ENCODE measurements around the gene BET1. TPM values are rescaled to one million over a fixed set of nuclear protein-coding genes. Genes with fewer than 3 reads are reported as not detected.

Gene BET1
- total RNA-seq, 1 donor from 2014 or later, result 22.3 TPM

GRCh38 chr7:93968911-93969620 is 35.1 kb downstream of the BET1 start:
- intact Hi-C loops (cut with micrococcal nuclease), result no loop called here
- no peaks in the 10 kb centered on the region for H3K4me1 Mint-ChIP-seq (ENCODE audit: low read depth)
- no peaks in the 10 kb centered on the region for H3K9me3 Mint-ChIP-seq
- no peaks in the 10 kb centered on the region for H3K27me3 Mint-ChIP-seq (ENCODE audit: low read depth)
- no peak overlapping the region for H3K4me3 Mint-ChIP-seq (ENCODE audit: low read depth)
- no peaks in the 10 kb centered on the region for H3K36me3 Mint-ChIP-seq (ENCODE audit: low read depth)
- DNase-seq (ENCODE audit: low spot score), result no peak
- no peak overlapping the region for H3K27ac Mint-ChIP-seq

GRCh38 chr7:93964813-93965212 is 39.3 kb downstream of the BET1 start:
- Mint-ChIP-seq H3K27ac (no peak overlapping the region), H3K27me3 (ENCODE audit: low read depth) (no peaks in the 10 kb centered on the region), H3K36me3 (ENCODE audit: low read depth) (no peaks in the 10 kb centered on the region), H3K4me1 (ENCODE audit: low read depth) (no peaks in the 10 kb centered on the region), H3K4me3 (ENCODE audit: low read depth) (no peak overlapping the region), H3K9me3 (no peaks in the 10 kb centered on the region)
- intact Hi-C loops (cut with micrococcal nuclease), result no loop called here
- no peak for DNase-seq (ENCODE audit: low spot score)

- intact Hi-C loops (cut with micrococcal nuclease), result no loop called here
- no peaks in the 10 kb centered on the region for H3K36me3 Mint-ChIP-seq (ENCODE audit: low read depth)
- H3K9me3 Mint-ChIP-seq, result no peaks in the 10 kb centered on the region
These were observed 39.9 kb downstream of the BET1 start for GRCh38 chr7:93964262-93964661.

GRCh38 chr7:93960986-93961385 is 43.2 kb downstream of the BET1 start:
- intact Hi-C loops (cut with micrococcal nuclease), result no loop called here
- peaks cover 2% of the 10 kb centered on the region for H3K27me3 Mint-ChIP-seq (ENCODE audit: low read depth)
- no peak overlapping the region for H3K27ac Mint-ChIP-seq
- H3K9me3 Mint-ChIP-seq, result no peaks in the 10 kb centered on the region
- no peaks in the 10 kb centered on the region for H3K36me3 Mint-ChIP-seq (ENCODE audit: low read depth)
- no peaks in the 10 kb centered on the region for H3K4me1 Mint-ChIP-seq (ENCODE audit: low read depth)
- no peak for DNase-seq (ENCODE audit: low spot score)
- no peak overlapping the region for H3K4me3 Mint-ChIP-seq (ENCODE audit: low read depth)

More at GRCh38 chr7:93964262-93964661, 39.9 kb downstream of the BET1 start:
- Mint-ChIP-seq H3K4me1 (ENCODE audit: low read depth) (no peaks in the 10 kb centered on the region), H3K27me3 (ENCODE audit: low read depth) (no peaks in the 10 kb centered on the region), H3K4me3 (ENCODE audit: low read depth) (no peak overlapping the region), H3K27ac (no peak overlapping the region)
- DNase-seq (ENCODE audit: low spot score), result no peak

- no peaks in the 10 kb centered on the region for H3K4me1 Mint-ChIP-seq (ENCODE audit: low read depth)
- no peaks in the 10 kb centered on the region for H3K36me3 Mint-ChIP-seq (ENCODE audit: low read depth)
- peaks cover 2% of the 10 kb centered on the region for H3K27me3 Mint-ChIP-seq (ENCODE audit: low read depth)
- no peak for DNase-seq (ENCODE audit: low spot score)
- H3K27ac Mint-ChIP-seq, result no peak overlapping the region
- H3K4me3 Mint-ChIP-seq (ENCODE audit: low read depth), result no peak overlapping the region
- intact Hi-C loops (cut with micrococcal nuclease), result no loop called here
- no peaks in the 10 kb centered on the region for H3K9me3 Mint-ChIP-seq
These were observed 45.5 kb downstream of the BET1 start for GRCh38 chr7:93958651-93959050.

GRCh38 chr7:93958216-93958615 is 45.9 kb downstream of the BET1 start:
- intact Hi-C loops (cut with micrococcal nuclease), result no loop called here
- Mint-ChIP-seq H3K27ac (no peak overlapping the region), H3K4me3 (ENCODE audit: low read depth) (no peak overlapping the region), H3K27me3 (ENCODE audit: low read depth) (peaks cover 2% of the 10 kb centered on the region), H3K4me1 (ENCODE audit: low read depth) (no peaks in the 10 kb centered on the region), H3K36me3 (ENCODE audit: low read depth) (no peaks in the 10 kb centered on the region), H3K9me3 (no peaks in the 10 kb centered on the region)
- no peak for DNase-seq (ENCODE audit: low spot score)

- intact Hi-C loops (cut with micrococcal nuclease), result no loop called here
- Mint-ChIP-seq H3K4me3 (ENCODE audit: low read depth) (no peak overlapping the region), H3K36me3 (ENCODE audit: low read depth) (no peaks in the 10 kb centered on the region), H3K9me3 (no peaks in the 10 kb centered on the region), H3K27me3 (ENCODE audit: low read depth) (peaks cover 2% of the 10 kb centered on the region), H3K4me1 (ENCODE audit: low read depth) (no peaks in the 10 kb centered on the region), H3K27ac (no peak overlapping the region)
- DNase-seq (ENCODE audit: low spot score), result no peak
These were observed 46.4 kb downstream of the BET1 start for GRCh38 chr7:93957767-93958166.

GRCh38 chr7:93955304-93955703 is 48.9 kb downstream of the BET1 start:
- Mint-ChIP-seq H3K9me3 (no peaks in the 10 kb centered on the region), H3K4me1 (ENCODE audit: low read depth) (no peaks in the 10 kb centered on the region), H3K27ac (no peak overlapping the region), H3K27me3 (ENCODE audit: low read depth) (peaks cover 2% of the 10 kb centered on the region), H3K4me3 (ENCODE audit: low read depth) (no peak overlapping the region), H3K36me3 (ENCODE audit: low read depth) (no peaks in the 10 kb centered on the region)
- intact Hi-C loops (cut with micrococcal nuclease), result no loop called here
- no peak for DNase-seq (ENCODE audit: low spot score)

GRCh38 chr7:93949423-93949822 is 54.7 kb downstream of the BET1 start:
- intact Hi-C loops (cut with micrococcal nuclease), result no loop called here
- DNase-seq (ENCODE audit: low spot score), result no peak
- no peaks in the 10 kb centered on the region for H3K4me1 Mint-ChIP-seq (ENCODE audit: low read depth)
- no peaks in the 10 kb centered on the region for H3K36me3 Mint-ChIP-seq (ENCODE audit: low read depth)
- no peak overlapping the region for H3K4me3 Mint-ChIP-seq (ENCODE audit: low read depth)
- no peaks in the 10 kb centered on the region for H3K9me3 Mint-ChIP-seq
- H3K27me3 Mint-ChIP-seq (ENCODE audit: low read depth), result peaks cover 2% of the 10 kb centered on the region
- H3K27ac Mint-ChIP-seq, result no peak overlapping the region

- Mint-ChIP-seq H3K9me3 (no peaks in the 10 kb centered on the region), H3K27ac (no peak overlapping the region), H3K4me3 (ENCODE audit: low read depth) (no peak overlapping the region), H3K36me3 (ENCODE audit: low read depth) (no peaks in the 10 kb centered on the region), H3K27me3 (ENCODE audit: low read depth) (peaks cover 4% of the 10 kb centered on the region), H3K4me1 (ENCODE audit: low read depth) (no peaks in the 10 kb centered on the region)
- DNase-seq (ENCODE audit: low spot score), result no peak
- intact Hi-C loops (cut with micrococcal nuclease), result no loop called here
These were observed 55.3 kb downstream of the BET1 start for GRCh38 chr7:93948873-93949272.

GRCh38 chr7:93948106-93948505 is 56.0 kb downstream of the BET1 start:
- Mint-ChIP-seq H3K36me3 (ENCODE audit: low read depth) (no peaks in the 10 kb centered on the region), H3K4me3 (ENCODE audit: low read depth) (no peak overlapping the region), H3K9me3 (no peaks in the 10 kb centered on the region), H3K4me1 (ENCODE audit: low read depth) (no peaks in the 10 kb centered on the region), H3K27ac (no peak overlapping the region), H3K27me3 (ENCODE audit: low read depth) (peaks cover 4% of the 10 kb centered on the region)
- DNase-seq (ENCODE audit: low spot score), result no peak
- intact Hi-C loops (cut with micrococcal nuclease), result no loop called here

- Mint-ChIP-seq H3K27ac (no peak overlapping the region), H3K4me1 (ENCODE audit: low read depth) (no peaks in the 10 kb centered on the region), H3K9me3 (no peaks in the 10 kb centered on the region), H3K27me3 (ENCODE audit: low read depth) (peaks cover 5% of the 10 kb centered on the region), H3K36me3 (ENCODE audit: low read depth) (no peaks in the 10 kb centered on the region), H3K4me3 (ENCODE audit: low read depth) (no peak overlapping the region)
- no peak for DNase-seq (ENCODE audit: low spot score)
- intact Hi-C loops (cut with micrococcal nuclease), result no loop called here
These were observed 58.2 kb downstream of the BET1 start for GRCh38 chr7:93945756-93946535.

GRCh38 chr7:93945083-93945482 is 59.1 kb downstream of the BET1 start:
- Mint-ChIP-seq H3K27me3 (ENCODE audit: low read depth) (peaks cover 6% of the 10 kb centered on the region), H3K27ac (no peak overlapping the region), H3K9me3 (no peaks in the 10 kb centered on the region), H3K4me1 (ENCODE audit: low read depth) (no peaks in the 10 kb centered on the region), H3K4me3 (ENCODE audit: low read depth) (no peak overlapping the region), H3K36me3 (ENCODE audit: low read depth) (no peaks in the 10 kb centered on the region)
- no peak for DNase-seq (ENCODE audit: low spot score)
- intact Hi-C loops (cut with micrococcal nuclease), result no loop called here
